Measurements from ENCODE around the gene CTBP2.
A peak's percentile ranks its signal among the peaks of the same experiment; 100 is the strongest.
"Not testable (repeated sequence)": the region's sequence is repeated elsewhere in the genome, so short reads cannot be mapped to it uniquely, and the experiment has no call there.

The CTBP2 gene

GRCh38 chr10:125186431-125187170 lies 26.2 kb upstream of the CTBP2 start:
- no peak for DNase-seq

- DNase-seq = not testable (repeated sequence)
Measured at GRCh38 chr10:125179107-125179506, 18.7 kb upstream of the CTBP2 start.

GRCh38 chr10:125177641-125178640 lies 17.6 kb upstream of the CTBP2 start:
- DNase-seq = no peak

GRCh38 chr10:125175807-125176206 lies 15.4 kb upstream of the CTBP2 start:
- no peak for DNase-seq

- DNase-seq = no peak
Measured at GRCh38 chr10:125174360-125174759, 14.0 kb upstream of the CTBP2 start.

GRCh38 chr10:125172694-125173093 lies 12.3 kb upstream of the CTBP2 start:
- DNase-seq = no peak

- DNase-seq = no peak
Measured at GRCh38 chr10:125171402-125172306, 11.3 kb upstream of the CTBP2 start.

- no peak for DNase-seq
Measured at GRCh38 chr10:125169915-125170314, 9.6 kb upstream of the CTBP2 start.

GRCh38 chr10:125169279-125169678 lies 8.9 kb upstream of the CTBP2 start:
- DNase-seq = no peak

GRCh38 chr10:125166658-125167057 lies 6.3 kb upstream of the CTBP2 start:
- no peak for DNase-seq

- no peak for DNase-seq
Measured at GRCh38 chr10:125165584-125166573, 5.5 kb upstream of the CTBP2 start.

GRCh38 chr10:125164421-125164820 lies 4.1 kb upstream of the CTBP2 start:
- no peak for DNase-seq

- DNase-seq = no peak
Measured at GRCh38 chr10:125163803-125164202, 3.4 kb upstream of the CTBP2 start.

GRCh38 chr10:125163312-125163711 lies 2.9 kb upstream of the CTBP2 start:
- DNase-seq = not testable (repeated sequence)

GRCh38 chr10:125162120-125162931 lies 2.0 kb upstream of the CTBP2 start:
- DNase-seq = no peak

- DNase-seq = no peak
Measured at GRCh38 chr10:125161707-125162119, 1.4 kb upstream of the CTBP2 start.

GRCh38 chr10:125160856-125161706 lies 718 bp upstream of the CTBP2 start:
- DNase-seq = peak; percentile 92

GRCh38 chr10:125159486-125159931 lies 854 bp downstream of the CTBP2 start:
- no peak for DNase-seq
